Adrenal gland (tissue), 12 donors: ENCODE results near the gene NFKBIA. TPM values are rescaled to one million over a fixed set of nuclear protein-coding genes. Genes with fewer than 3 reads are reported as not detected.
"Not testable (repeated sequence)": the region's sequence is repeated elsewhere in the genome, so short reads cannot be mapped to it uniquely, and the experiment has no call there.

Experiments used
- DNase-seq, 7 donors: peaks; one replicate each; pipeline ENCODE4 v3.0.0-alpha.2; 2019 to 2020
- H3K27ac ChIP-seq, 5 donors: fragments of 200-600 bp; sonication (generic) in 4 of 5; 1 replicate in 3 of 5; 2 replicates in 2 of 5; pipeline versions ENCODE4 v1.5.1 to v1.8.0; 2016 to 2020; ENCODE audit warnings: mild to moderate bottlenecking in 1 of 5
- H3K27me3 ChIP-seq: fragments of 200-600 bp; 2 replicates; pipeline ENCODE4 v1.8.0; 2021
- H3K36me3 ChIP-seq, 2 donors: fragments of 200-600 bp; replicated peaks in 1 of 2; 1 replicate in 1 of 2; 2 replicates in 1 of 2; pipeline versions ENCODE4 v1.5.1 to v1.8.0; 2018 to 2022
- H3K4me1 ChIP-seq, 2 donors: fragments of 200-600 bp; replicated peaks in 1 of 2; 1 replicate in 1 of 2; 2 replicates in 1 of 2; pipeline versions ENCODE4 v1.5.1 to v1.8.0; 2018 to 2021
- H3K4me3 ChIP-seq, 4 donors: fragments of 200-600 bp; sonication (generic) in 3 of 4; one replicate each; pipeline ENCODE4 v1.5.1; 2016 to 2018
- H3K9me3 ChIP-seq, 3 donors: fragments of 200-600 bp; sonication (generic) in 1 of 3; replicated peaks in 1 of 3; 1 replicate in 2 of 3; 2 replicates in 1 of 3; pipeline versions ENCODE4 v1.5.1 to v1.8.0; 2016 to 2021
- POLR2A ChIP-seq, 2 donors: fragments of 450-650 bp; IDR thresholded peaks; one replicate each; pipeline ENCODE4 v1.6.1; 2017; ENCODE audit warnings: antibody characterized with exemption in 2 of 2, mild to moderate bottlenecking in 2 of 2, moderate library complexity in 1 of 2
- WGBS, 4 donors: extraction: QIAGEN DNeasy Blood & Tissue Kit in 2 of 4; methylation state at CpG; one replicate each; pipeline versions ENCODE4 v1.1.5 to v1.1.7; 2013 to 2017; 5-methylcytosine and 5-hydroxymethylcytosine counted together
- intact Hi-C, 2 donors: fragments of 100-400 bp; cut with DNase I; formaldehyde crosslinking; loops; one replicate each; pipeline versions ENCODE4 v1.14.1 to v1.15.0; 2022 to 2023
- polyA plus RNA-seq, 3 donors: library from polyadenylated mRNA; stranded (reverse); fragments of 200-250 nt in 2 of 3; fragments of 350-450 nt in 1 of 3; fragmentation: Illumina TruSeq in 1 of 3; extraction: RNeasy Lipid Tissue Mini Kit (QIAGEN cat#74804) in 1 of 3; gene quantifications; one replicate each; pipeline ENCODE4 v1.2.3, GENCODE V29; 2013 to 2014
- total RNA-seq, 9 donors: library from RNA; depleted of rRNA in 4 of 9; stranded (reverse); fragments of >200 nt in 4 of 9; fragments of 120-200 nt in 1 of 9; fragmentation: NEBNext Ultra II Directional in 1 of 9; extraction: Animal tissue kit (Norgen Biotek cat#: 25700) in 1 of 9; gene quantifications; one replicate each; pipeline versions ENCODE4 v1.1.0 to v1.2.4, GENCODE V29; 2013 to 2023
- TF ChIP-seq, protein P1 (sequence below), 6 experiments: fragments of 450-650 bp in 4 of 6; fragments of 200-600 bp in 2 of 6; sonication (generic) in 1 of 6; IDR thresholded peaks; 1 replicate in 5 of 6; 2 replicates in 1 of 6; pipeline versions ENCODE4 v1.5.1 to v1.8.0; 2016 to 2021; ENCODE audit warnings: antibody characterized with exemption in 6 of 6, mild to moderate bottlenecking in 2 of 6, moderate library complexity in 1 of 6
- donor health status: healthy with polysubstance abuse.
- donor health status: Bipolar disorder and iron deficiency.
- donor health status: DM: yes; HTN: yes; CAD: no.
- donor health status: DM: no; HTN: no; CAD: no.
- donor health status: DM: no; HTN: no; CAD: no.
- donor health status: DM: yes; HTN: yes; CAD: no.

Gene NFKBIA
- total and polyA plus RNA-seq, 12 donors = 100 to 677 (median 218) TPM

DNA sequence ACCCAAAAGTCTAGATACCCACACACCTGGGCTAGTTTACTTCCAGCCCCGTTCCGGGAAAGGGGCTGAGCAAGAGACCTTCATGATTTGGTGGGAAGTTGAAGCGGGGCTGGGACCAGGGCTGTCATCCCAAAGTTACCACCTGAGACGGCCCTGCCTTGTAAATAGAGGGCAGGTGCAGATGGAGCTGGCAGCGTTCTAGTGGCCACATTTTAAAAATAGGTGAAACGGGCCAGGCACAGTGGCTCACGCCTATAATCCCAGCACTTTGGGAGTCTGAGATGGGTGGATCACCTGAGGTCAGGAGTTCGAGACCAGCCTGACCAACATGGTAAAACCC lies 43.4 kb downstream of the NFKBIA start:
- DNase-seq = no peak
- Histone ChIP-seq H3K4me3 (no peak overlapping the region), H3K36me3 (no peaks in the 10 kb centered on the region), H3K27me3 (no peaks in the 10 kb centered on the region), H3K27ac (no peak overlapping the region), H3K4me1 (peaks cover 13 to 22% of the 10 kb centered on the region in 2 donors), H3K9me3 (no peaks in the 10 kb centered on the region)
- WGBS, 4 donors = 89 to 96% (median 93%) methylated on average over 8 of the region's 8 CpGs
- intact Hi-C loops = no loop called here
- TF ChIP-seq, protein P1, sequence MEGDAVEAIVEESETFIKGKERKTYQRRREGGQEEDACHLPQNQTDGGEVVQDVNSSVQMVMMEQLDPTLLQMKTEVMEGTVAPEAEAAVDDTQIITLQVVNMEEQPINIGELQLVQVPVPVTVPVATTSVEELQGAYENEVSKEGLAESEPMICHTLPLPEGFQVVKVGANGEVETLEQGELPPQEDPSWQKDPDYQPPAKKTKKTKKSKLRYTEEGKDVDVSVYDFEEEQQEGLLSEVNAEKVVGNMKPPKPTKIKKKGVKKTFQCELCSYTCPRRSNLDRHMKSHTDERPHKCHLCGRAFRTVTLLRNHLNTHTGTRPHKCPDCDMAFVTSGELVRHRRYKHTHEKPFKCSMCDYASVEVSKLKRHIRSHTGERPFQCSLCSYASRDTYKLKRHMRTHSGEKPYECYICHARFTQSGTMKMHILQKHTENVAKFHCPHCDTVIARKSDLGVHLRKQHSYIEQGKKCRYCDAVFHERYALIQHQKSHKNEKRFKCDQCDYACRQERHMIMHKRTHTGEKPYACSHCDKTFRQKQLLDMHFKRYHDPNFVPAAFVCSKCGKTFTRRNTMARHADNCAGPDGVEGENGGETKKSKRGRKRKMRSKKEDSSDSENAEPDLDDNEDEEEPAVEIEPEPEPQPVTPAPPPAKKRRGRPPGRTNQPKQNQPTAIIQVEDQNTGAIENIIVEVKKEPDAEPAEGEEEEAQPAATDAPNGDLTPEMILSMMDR (IDR thresholded peaks at IDR 0.05) = no peak
- no peak for TF ChIP-seq POLR2A (IDR thresholded peaks at IDR 0.05)

DNA sequence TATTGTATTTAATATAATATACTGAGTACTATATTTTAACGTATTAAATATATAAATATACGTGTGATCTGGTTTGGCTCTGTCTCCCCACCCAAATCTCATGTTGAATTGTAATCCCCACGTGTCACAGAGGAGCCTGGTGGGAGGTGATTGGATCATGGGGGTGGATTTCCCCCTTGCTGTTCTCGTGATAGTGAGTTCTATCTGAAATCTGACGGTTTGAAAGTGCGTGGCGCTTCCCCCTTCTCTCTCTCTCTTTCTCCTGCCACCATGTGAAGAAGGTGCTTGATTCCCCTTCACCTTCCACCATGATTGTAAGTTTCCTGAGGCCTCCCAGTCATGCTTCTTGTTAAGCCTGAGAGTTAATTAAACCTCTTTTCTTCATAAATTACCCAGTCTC lies 44.9 kb downstream of the NFKBIA start:
- H3K9me3 ChIP-seq, H3K36me3 ChIP-seq, H3K4me3 ChIP-seq, H3K27ac ChIP-seq, H3K27me3 ChIP-seq, intact Hi-C loops, DNase-seq: not testable (repeated sequence)
- peaks cover 0 to 11% of the 10 kb centered on the region in 2 donors for H3K4me1 ChIP-seq
- WGBS, 4 donors = 78 to 94% (median 89%) methylated on average over 7 of the region's 7 CpGs

DNA sequence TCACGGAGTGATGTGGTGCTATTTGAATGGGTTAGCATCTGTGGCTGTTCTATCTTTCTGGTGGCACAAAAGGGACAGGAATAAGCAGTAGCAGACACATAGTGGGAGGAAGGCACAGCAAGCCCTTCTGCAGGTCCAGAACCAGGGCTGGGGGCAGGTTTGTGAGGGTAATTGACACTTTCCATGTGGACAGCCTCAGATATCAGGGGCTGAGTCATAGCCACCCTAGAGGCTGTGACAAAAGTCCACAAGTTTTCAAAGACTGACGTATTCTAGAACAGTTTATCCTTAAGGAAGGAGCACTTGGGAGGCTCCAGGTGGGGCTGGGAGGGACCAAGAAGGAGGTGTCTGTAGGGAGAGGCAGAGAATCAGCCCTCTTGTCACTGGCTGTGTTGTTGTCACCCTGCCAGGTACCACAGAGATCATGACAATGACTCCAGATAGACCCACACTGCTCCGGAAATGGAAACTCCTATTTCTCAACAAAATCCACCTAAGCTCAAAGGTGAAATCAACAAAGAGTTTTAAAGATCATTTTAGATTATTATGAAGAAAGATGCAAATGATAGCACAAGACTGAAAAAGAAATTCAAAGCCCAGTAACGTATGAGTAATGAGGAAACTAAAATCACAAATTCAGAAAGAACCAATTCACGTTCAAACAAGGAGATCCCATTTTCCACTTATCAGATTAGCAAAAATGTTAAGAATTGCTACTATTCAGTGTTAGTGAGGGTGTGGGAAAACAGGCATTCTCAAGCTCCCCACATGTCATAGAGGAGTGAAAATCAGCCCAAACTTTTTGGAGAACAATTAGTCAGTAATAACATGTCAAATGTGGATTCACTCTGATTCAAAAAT lies 48.3 kb downstream of the NFKBIA start:
- 33 to 58% (median 53%) methylated on average over 4 to 5 of the region's 5 CpGs for WGBS, 4 donors
- Histone ChIP-seq H3K4me1 (peaks cover 9 to 10% of the 10 kb centered on the region in 2 donors), H3K9me3 (no peaks in the 10 kb centered on the region), H3K36me3 (no peaks in the 10 kb centered on the region), H3K27me3 (no peaks in the 10 kb centered on the region), H3K27ac (peak overlapping the region in 1 of 5 donors; percentile 10), H3K4me3 (no peak overlapping the region)
- no peak for TF ChIP-seq POLR2A (IDR thresholded peaks at IDR 0.05)
- TF ChIP-seq, protein P1 (IDR thresholded peaks at IDR 0.05) = no peak
- intact Hi-C loops = no loop called here
- peak in 2 of 7 donors; percentile 46 for DNase-seq

DNA sequence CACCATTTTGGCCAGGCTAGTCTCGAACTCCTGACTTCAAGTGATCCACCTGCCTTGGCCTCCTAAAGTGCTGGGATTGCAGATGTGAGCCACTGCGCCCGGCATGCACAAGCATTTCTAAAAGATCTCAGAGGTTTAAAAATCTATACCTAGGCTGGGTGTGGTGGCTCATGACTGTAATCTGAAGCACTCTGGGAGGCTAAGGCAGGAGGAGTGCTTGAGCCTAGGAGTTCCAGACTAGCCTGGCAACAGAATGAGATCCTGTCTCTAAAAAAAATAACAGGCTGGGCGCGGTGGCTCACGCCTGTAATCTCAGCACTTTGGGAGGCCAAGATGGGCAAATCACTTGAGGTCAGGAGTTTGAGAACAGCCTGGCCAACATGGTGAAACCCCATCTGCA lies 49.3 kb downstream of the NFKBIA start:
- H3K36me3 ChIP-seq, H3K27me3 ChIP-seq, DNase-seq, H3K27ac ChIP-seq, H3K9me3 ChIP-seq, H3K4me3 ChIP-seq, H3K4me1 ChIP-seq, intact Hi-C loops: not testable (repeated sequence)
- WGBS, 4 donors = 93 to 94% (median 94%) methylated on average over 5 to 6 of the region's 6 CpGs

DNA sequence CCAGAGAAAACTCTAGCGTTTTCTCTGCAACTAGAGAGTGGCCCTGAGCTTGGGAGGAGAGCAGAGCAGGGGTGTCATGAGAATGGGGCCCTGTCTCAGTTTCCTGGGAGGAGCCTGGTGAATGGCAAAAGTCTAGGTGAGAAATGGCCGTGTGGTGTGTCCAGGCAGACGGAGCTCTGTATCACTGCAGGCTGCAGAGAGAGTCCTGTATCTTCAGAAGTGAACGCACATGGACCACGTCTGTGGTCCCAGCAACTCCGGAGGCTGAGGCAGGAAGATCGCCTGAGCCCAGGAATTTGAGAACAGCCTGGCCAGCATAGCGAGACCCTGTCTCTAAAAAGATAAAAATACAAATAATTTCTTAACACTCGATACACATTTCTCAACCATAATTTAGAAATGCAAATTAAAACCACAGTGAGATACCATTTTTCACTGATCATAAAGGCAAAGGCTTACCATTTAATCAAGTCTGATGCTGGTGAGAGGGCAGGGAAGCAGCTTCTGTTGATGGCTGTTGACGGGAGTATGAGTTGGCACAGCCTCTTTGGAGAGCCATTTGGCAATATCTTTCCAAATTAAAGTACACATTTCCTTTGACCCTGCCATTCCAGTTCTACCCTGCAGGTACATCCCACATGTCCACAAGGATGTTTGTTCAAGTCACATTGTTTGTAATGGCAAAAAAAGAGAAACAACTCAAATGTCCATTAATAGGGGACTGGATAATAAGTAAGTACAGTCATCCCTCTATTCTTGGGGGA lies 51.0 kb downstream of the NFKBIA start:
- H3K27me3 ChIP-seq = no peaks in the 10 kb centered on the region
- peaks cover 9 to 10% of the 10 kb centered on the region in 2 donors for H3K4me1 ChIP-seq
- 72 to 87% (median 77%) methylated on average over 10 of the region's 10 CpGs for WGBS, 4 donors
- H3K36me3 ChIP-seq = no peaks in the 10 kb centered on the region
- H3K9me3 ChIP-seq = no peaks in the 10 kb centered on the region
- DNase-seq = no peak
- intact Hi-C loops = no loop called here
- no peak overlapping the region for H3K27ac ChIP-seq
- TF ChIP-seq, protein P1 (IDR thresholded peaks at IDR 0.05) = no peak
- no peak for TF ChIP-seq POLR2A (IDR thresholded peaks at IDR 0.05)
- H3K4me3 ChIP-seq = no peak overlapping the region
